Left cardiac atrium (tissue), 4 donors: Measurements from ENCODE around the gene EFNA4. TPM values are rescaled to one million over a fixed set of nuclear protein-coding genes. Genes with fewer than 3 reads are reported as not detected.
A peak's percentile ranks its signal among the peaks of the same experiment; 100 is the strongest.

Experiments
- ATAC-seq, 2 donors: fragments of 200-7000 bp; cut with Tn5 transposase; one replicate each; pipeline ENCODE4 v1.9.1; 2020; ENCODE audit warnings: mild to moderate bottlenecking in 2 of 2, moderate library complexity in 2 of 2
- DNase-seq: peaks from one replicate; pipeline ENCODE4 v3.0.0-alpha.2; 2020
- intact Hi-C, 2 donors: fragments of 100-400 bp; cut with DNase I; formaldehyde crosslinking; loops; one replicate each; pipeline versions ENCODE4 v1.14.1 to v1.15.1; 2022 to 2023
- total RNA-seq, 2 donors: library from RNA; stranded (reverse); fragmentation: NEBNext Ultra II Directional; extraction: Animal tissue kit (Norgen Biotek cat#: 25700); gene quantifications; one replicate each; pipeline ENCODE4 v1.2.1, GENCODE V29; 2021
- donor health status: DM: no; HTN: yes; CAD: no.
- donor health status: DM: no; HTN: yes; CAD: no; lungs with severe emphysema.
- donor health status: DM: yes; HTN: yes; CAD: no.
- donor health status: Dilated cardiomyopathy.

EFNA4 gene
- total RNA-seq, 2 donors from 2014 or later = 2.5 to 2.7 TPM

- intact Hi-C loops = loop anchor here in 1 of 2 donors (5.0 kb wide), 1 partner anchor 34 kb away; no protein-coding TSS in a partner anchor
- ATAC-seq (no peak), DNase-seq (no peak)
These were observed 14.8 kb upstream of the EFNA4 start for GRCh38 chr1:155048449-155049334.

DNA sequence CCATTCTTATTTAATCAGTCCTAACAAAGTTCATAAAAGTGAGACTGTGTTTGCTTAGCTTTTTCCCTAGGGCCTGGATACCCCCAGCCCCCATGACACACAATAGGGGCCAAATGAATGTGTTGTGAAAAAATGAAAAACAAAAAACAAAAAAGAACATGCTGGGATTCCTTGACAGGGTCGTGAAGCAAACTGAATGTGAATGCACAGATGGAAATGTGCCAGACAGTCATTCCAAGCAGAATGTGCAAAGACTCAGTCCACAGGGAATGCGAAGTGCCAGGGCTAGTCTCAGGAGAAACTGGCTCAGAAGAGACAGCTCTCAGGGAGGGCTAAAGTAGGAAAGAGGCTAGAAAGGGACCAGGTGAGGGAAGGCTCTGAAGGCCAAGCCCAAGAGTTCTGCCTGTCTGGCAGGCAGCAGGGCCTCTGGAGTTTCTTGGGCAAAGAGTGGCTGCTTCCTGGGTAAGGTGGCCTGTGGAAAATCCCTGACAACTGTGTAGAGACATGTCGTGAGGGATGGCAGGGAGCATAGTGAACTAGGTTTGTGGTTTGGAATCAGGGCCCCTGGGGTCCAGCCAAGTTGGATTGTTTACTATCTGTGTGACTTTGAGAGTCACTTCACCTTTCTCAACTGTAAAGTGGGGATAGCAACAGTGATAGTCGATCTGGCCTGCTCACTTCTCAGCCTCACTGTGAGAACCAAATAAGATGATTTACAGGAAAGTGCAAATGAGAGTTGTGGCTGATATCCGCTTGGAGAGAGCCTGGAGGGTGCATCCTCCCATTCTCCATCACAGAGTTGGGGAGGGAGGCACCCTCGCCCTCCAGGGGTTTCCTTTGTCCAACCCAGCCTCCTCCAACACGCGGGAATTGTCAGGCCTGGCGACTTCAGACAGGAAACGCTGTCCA is 13.6 kb upstream of the EFNA4 start:
- ATAC-seq (no peak), DNase-seq (no peak)
- intact Hi-C loops = loop anchor here in 1 of 2 donors (5.0 kb wide), 1 partner anchor 32 kb away; no protein-coding TSS in a partner anchor

DNA sequence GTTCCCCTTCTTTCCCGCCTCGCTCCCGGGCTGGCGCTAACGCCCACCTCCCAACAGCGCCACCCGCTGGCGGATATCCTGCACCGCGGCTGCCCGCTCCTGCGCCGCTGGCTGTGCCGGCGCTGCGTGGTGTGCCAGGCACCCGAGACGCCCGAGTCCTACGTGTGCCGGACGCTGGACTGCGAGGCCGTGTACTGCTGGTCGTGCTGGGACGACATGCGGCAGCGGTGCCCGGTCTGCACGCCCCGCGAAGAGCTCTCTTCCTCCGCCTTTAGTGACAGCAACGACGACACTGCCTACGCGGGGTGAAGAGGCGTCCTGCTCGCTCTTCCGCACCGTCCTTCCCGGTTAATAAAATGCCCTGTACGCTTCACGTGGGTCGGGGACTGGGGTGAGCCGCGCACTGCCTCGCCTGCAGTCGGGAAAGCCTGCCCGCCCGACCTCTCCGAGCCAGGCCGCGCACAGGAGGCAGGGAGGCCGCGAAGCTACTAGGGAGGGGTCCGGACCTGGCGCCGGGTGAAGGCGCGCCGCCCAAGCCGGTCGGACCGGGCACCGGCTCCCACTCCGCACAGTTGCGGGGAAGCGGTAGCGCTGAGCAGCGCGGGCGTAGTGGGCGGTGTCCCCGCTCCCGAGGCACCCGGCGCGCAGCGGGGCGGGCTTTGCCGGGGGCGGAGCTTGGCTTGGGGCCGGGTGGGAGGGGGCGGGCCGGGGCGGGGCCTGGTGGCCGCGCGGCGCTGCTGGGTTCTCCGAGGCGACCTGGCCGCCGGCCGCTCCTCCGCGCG is 12.8 kb upstream of the EFNA4 start, which contains the start of gene ADAM15:
Gene ADAM15, plus strand, starts transcription at position 757 of the 782 bp plus-strand sequence. CDS start 71 bp downstream, outside the sequence.
- intact Hi-C loops = no loop called here
- peak; percentile 92 to 93 for ATAC-seq
- peak; percentile 88 for DNase-seq

DNA sequence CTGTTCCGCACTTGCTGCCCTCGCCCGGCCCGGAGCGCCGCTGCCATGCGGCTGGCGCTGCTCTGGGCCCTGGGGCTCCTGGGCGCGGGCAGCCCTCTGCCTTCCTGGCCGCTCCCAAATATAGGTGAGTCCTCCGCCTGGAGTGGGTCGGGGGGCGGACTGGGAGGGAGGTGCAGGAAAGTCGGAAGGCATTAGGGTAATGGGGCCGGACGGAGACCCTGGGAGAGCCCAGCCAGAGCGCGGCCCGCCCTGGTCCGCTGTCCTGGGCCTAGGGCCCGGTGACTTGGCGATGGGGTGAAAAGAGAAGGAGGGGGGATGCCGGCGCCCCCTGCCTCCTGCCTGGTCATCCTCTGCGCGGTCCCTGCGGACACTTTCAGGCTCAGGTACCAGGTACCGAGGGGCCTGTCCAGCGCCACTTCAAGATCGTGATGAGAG is 12.2 kb upstream of the EFNA4 start:
- DNase-seq (no peak), ATAC-seq (peak; percentile 5 to 6)
- intact Hi-C loops = no loop called here

DNA sequence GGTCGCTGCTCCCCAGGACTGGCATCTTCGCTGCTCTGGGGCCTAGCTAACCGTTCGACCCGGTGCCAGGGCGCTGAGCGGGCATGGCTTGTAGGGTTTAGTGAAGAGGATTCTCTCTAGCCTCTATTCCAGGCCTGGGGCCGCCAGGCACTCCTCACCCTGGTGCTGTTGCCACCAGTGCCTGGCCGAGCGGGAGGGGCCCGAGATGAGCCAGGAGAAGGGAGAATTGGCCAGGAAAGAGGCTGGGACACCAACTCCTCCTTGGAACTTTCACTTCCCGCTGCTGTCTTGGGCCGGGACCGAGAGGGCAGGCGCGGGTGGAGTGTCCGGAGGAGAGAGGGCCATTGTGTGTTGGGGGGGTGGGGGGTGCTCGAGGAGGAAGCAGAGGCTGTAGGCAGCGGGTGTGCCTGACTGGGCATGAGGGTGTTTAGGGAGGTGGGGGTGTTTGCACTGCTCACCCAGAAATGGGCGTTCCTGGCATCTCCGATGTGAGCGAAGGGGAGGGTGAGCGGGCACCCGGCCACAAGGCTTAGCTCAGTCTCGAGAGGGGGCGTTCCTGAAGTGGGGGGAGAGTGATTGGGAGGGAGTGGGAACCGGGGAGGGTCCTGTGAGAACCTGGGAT is 11.7 kb upstream of the EFNA4 start:
- DNase-seq (peak; percentile 84), ATAC-seq (peak; percentile 23 to 65)
- intact Hi-C loops = no loop called here

GRCh38 chr1:155052439-155053395 is 10.8 kb upstream of the EFNA4 start:
- ATAC-seq (peak in 1 of 2 donors; percentile 11), DNase-seq (peak; percentile 76)
- intact Hi-C loops = no loop called here

DNA sequence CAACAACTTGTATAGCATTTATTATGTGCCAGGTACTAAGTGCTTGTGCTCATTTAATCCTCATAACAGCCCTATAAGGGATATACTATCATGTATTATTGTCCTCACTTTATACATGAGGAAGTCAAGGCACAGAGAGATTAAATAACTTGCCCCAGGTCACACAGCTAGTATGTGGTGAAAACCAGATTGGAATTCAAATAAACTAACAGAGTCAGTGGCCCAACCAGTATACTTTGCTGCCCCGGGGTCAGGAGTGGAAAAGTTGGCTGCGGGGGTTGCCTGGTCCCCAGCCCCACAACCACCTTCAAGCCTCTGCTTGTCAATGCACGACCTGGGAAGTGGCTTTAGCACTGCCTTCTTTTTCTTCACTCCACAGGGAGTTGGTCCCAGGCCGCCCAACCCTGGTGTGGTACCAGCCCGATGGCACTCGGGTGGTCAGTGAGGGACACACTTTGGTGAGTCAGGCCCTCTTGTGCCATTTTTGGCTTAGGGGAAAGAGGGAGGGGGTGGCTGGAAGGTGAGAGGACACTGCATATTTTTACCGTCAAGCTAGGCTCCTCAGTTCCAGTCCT is 9.9 kb upstream of the EFNA4 start:
- ATAC-seq = no peak
- intact Hi-C loops = no loop called here

DNA sequence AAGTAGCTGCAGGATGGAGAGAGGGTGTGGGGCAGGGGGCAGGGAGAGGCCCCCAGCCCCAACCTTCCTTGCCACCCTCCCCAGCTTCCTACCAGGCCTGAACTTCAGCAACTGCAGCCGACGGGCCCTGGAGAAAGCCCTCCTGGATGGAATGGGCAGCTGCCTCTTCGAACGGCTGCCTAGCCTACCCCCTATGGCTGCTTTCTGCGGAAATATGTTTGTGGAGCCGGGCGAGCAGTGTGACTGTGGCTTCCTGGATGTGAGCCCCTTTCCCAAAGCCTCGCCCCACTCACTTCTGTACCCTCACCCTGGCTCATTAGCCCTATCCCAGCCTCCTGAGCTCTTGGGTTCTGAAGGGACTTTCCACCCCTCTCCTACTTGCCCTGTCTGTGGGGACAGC is 6.4 kb upstream of the EFNA4 start:
- ATAC-seq = no peak
- intact Hi-C loops = no loop called here
- no peak for DNase-seq

More for the DNA sequence above, 9.9 kb upstream of the EFNA4 start:
- DNase-seq = no peak

GRCh38 chr1:155057788-155058211 is 5.7 kb upstream of the EFNA4 start:
- ATAC-seq (no peak), DNase-seq (no peak)
- intact Hi-C loops = no loop called here

DNA sequence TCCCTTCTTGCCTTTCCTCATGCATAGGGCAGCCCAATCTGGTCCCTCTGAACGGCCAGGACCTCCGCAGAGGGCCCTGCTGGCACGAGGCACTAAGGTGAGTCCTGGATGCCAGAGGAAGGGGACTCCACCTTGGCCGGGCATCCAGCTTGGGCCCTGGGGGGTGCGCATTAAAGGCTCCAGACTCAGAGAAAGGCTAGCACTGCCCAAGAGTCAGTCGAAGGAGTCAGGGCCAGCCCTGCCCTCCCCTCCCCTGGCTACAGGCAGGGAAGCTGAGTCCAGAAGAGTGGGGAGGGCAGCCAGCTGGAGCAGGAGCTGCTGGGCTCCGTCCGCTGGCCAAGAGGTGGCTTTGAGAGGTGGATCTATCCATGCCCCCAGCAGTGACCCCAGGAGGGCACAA is 2.8 kb upstream of the EFNA4 start:
- DNase-seq (no peak), ATAC-seq (no peak)
- intact Hi-C loops = loop anchor here in 1 of 2 donors (5.0 kb wide), 2 partner anchors 98 to 148 kb away; partner anchors contain the start of gene PYGO2

DNA sequence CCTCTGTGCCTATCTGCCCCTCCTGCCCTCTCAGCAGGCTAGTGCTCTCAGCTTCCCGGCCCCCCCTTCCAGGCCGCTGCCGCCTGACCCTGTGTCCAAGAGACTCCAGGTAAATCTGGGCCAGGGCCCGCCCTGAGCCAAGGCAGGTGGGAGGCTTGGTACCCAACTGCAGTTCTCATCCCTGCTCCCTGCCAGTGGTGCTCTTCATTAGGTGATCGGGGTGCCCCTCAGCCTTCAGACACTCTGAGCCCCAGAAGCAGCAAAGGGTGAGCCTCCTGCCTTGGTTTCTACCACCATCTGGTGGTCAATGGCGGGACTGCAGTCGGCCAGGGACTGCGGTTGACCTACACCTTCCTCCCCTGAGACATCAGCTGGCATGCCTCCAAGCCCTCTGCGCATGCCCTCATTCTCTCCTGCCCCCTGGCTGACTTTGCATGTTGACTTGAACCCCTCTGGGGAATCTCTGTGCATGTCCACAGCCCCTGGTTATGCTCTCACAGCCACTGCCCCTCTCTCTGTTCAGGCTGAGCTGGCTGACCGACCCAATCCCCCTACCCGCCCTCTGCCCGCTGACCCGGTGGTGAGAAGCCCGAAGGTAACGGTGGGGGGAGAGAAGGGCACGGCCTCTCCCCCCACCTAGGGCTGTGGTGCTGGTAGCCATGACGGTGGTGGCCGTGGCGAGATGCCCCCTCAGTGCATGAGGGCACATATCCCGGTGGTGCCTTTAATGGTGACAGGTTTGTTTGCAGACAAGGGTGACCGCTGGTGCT is 2.0 kb upstream of the EFNA4 start:
- DNase-seq = peak; percentile 88
- intact Hi-C loops = loop anchor here in 1 of 2 donors (5.0 kb wide), 2 partner anchors 99 to 149 kb away; partner anchors contain the start of gene PYGO2

DNA sequence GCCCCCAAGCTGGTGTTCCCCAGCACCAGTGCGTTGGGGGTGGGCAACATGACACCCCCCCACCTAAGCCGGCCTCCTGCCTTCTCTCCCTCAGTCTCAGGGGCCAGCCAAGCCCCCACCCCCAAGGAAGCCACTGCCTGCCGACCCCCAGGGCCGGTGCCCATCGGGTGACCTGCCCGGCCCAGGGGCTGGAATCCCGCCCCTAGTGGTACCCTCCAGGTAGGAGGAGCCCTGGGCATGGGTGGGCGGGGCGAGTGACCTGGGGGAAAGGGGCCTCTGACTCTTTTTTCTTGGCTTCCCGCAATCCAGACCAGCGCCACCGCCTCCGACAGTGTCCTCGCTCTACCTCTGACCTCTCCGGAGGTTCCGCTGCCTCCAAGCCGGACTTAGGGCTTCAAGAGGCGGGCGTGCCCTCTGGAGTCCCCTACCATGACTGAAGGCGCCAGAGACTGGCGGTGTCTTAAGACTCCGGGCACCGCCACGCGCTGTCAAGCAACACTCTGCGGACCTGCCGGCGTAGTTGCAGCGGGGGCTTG is 1.3 kb upstream of the EFNA4 start:
- intact Hi-C loops = loop anchor here in 1 of 2 donors (5.0 kb wide), 2 partner anchors 100 to 150 kb away; partner anchors contain the start of gene PYGO2
- DNase-seq = no peak
- ATAC-seq = peak in 1 of 2 donors; percentile 0

More for the DNA sequence above, 2.0 kb upstream of the EFNA4 start:
- ATAC-seq = peak; percentile 53 to 64

- intact Hi-C loops = loop anchor here in 1 of 2 donors (5.0 kb wide), 2 partner anchors 101 to 151 kb away; partner anchors contain the start of gene PYGO2
- DNase-seq (no peak), ATAC-seq (peak; percentile 38 to 46)
These were observed 683 bp upstream of the EFNA4 start for GRCh38 chr1:155062702-155063411.

- peak; percentile 22 to 26 for ATAC-seq
- DNase-seq = no peak
- intact Hi-C loops = loop anchor here in 1 of 2 donors (5.0 kb wide), 2 partner anchors 102 to 152 kb away; partner anchors contain the start of gene PYGO2
These were observed 731 bp downstream of the EFNA4 start for GRCh38 chr1:155064111-155064831.
